DMS53 (cell line): ENCODE results near the gene CALHM2.
"Not testable (repeated sequence)": the region's sequence is repeated elsewhere in the genome, so short reads cannot be mapped to it uniquely, and the experiment has no call there.

Experiments
- DNase-seq: peaks from one replicate; lab custom pipeline; 2025; lab: John Stamatoyannopoulos, UW

CALHM2 gene, protein sequence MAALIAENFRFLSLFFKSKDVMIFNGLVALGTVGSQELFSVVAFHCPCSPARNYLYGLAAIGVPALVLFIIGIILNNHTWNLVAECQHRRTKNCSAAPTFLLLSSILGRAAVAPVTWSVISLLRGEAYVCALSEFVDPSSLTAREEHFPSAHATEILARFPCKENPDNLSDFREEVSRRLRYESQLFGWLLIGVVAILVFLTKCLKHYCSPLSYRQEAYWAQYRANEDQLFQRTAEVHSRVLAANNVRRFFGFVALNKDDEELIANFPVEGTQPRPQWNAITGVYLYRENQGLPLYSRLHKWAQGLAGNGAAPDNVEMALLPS

DNA sequence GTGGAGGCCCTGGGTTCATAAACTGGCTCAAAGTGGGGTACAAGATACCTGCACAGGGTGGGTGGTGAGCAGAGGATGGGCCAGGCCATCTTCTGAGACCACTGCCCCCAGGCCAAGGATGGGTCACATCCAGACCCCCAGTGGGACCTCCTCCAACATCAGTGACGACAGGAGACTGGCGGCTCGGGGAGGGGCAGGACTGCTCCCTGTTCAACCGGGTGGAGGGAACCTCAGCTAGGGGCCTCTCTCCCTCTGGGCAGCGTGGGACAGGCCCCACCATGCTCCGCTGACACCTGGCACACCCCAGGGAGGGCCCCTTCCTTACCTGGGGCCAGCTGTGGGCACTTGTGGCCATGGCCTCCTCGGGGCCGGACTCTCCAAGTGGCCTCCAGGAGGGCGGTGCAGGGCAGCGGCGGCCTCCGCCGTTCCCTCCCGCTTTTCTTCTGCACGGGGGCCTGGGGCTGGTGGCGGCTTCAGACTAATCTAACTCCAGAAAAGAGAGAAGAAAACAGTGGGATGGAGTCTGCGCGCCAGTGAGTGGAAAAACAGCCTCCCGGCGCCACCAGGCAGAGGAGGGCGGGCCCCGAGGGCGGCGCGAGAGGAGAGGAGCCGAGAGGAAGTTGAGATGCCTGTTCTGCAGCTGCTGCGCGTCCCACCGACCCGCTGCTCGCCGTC is at the start of gene CALHM2:
TSS of gene CALHM2 (minus strand) at position 540 of the 675 bp plus-strand sequence. CDS start 2,429 bp downstream, outside the sequence.
- peak; percentile 85 for DNase-seq

GRCh38 chr10:103501186-103501585 is 49.0 kb upstream of the CALHM2 start:
- DNase-seq, result no peak

GRCh38 chr10:103500481-103500880 is 48.3 kb upstream of the CALHM2 start:
- no peak for DNase-seq

- no peak for DNase-seq
These were observed 47.7 kb upstream of the CALHM2 start for GRCh38 chr10:103499881-103500280.

- peak; percentile 86 for DNase-seq
These were observed 46.9 kb upstream of the CALHM2 start for GRCh38 chr10:103498936-103499638.

DNA sequence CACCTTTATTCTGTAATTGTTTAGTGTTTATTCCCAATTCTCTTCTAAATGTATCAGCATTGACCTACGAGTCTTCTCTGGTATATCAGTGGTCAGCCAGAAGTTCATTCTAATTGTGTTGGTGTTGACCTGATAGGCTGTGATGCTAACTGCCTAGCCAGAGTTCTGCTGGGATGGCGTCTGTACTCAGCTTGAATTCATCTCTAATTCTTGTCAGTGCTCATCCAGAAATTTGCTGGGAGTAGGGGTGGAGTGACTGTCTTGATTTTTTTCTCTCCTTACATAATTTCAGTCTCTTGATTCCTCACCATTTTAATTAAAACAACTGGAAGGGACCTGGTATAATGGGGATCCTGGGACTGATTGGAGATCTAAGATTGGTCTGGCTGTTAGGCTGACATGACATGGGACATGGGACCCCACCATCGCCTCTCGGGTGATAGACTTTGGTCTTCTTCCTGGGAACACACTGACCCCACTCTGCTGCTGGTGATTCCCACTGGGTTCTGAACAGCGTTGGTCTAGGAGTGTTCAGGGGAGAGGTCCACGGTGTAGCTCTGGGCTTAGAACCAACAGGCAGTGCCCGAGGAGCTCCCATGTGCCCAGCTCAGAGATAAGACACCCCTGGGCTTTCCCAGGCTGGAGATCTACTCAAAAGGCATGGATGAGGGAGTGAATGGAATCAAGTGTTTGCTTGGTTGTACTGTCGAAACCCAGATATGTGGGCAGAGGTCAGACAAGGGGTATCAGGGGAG is 45.2 kb upstream of the CALHM2 start:
- no peak for DNase-seq

DNA sequence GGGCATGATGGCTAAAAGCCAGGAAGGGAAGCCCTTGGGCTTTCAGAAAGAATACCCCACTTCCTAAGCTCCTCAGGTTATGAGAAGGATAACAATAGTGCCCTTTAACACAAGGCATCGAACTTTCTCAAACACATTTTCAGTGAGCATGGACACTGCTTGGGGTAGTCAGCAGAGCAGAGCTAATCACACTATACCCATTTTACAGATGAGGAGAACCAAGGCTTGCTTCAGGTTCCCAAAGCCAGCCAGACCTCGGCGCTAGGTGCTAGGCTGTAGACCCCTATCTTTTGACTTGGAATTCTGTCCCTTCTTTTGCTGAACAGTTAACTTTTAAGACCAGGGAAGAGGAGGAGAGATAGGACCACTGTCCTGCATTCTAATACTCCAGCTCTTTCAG is 43.2 kb upstream of the CALHM2 start:
- no peak for DNase-seq

DNA sequence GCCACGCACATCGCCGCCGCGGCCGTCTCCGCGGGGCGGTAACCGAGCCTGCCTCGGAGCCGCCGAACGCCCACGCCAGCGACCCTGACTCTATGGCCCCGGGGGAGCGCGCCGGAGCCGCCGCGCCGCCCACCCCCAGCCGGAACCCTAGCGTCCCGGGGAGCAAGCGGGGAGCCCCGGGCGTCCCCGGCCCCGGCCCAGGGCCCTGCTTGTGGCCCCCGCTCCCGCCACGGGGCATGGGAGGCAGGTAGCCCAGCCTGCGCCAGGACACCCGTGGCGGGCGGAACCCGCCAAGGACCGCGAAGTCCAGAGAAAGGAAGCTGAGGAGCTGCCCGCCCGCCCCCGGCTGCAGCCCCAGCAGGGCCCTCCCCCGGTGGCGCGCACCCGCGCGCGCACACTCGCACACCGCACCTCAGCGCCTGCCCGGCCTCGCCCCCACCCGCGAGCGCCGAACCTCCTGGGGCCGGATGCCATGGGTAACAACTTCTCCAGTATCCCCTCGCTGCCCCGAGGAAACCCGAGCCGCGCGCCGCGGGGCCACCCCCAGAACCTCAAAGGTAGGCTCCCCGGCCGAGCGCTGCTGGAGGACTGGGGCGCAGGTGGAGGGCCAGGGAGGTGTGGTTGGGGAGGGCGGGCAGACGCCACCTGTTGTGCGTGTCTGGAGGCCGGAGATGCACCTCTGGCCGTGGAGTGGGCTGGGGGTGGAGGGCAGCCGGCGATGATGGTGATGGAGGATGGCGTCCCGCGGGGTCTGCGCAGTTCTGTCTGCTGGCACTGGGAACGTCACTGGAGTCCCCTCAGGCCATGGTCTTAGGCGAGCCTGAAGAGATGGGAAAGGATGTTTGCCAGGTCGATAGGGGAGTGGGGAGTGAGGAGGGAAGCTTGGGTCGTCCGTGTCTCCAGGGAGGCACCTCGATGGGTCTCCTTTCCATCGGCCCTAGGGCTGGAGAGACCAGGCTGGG is 42.0 kb upstream of the CALHM2 start:
- DNase-seq, result peak; percentile 83

DNA sequence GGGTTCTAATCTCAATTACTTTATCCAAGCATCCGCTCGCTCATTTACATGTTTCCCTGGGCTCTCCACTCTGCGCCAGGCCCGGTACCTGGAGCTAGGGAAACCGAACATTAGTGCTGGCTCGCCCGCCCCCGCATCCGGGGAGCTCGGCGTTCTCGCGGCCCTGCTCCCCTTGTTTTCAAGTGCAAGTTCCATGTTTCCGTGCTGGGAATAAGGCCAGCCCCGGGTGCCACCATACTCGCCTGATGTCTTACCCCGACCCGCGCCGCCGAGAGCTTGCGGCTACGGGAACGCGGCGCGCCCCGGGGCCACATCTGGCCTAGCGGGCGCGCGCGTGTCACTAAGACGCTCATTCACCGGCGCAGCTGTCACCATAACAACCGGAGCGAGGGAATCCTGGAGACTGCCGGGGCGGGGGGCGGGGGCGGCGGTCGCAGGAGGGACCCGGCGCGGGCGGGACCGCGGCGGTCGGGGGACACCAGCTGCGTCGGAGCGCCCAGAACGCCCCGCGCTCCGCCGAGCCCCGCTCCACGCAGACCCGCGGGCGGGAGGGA is 41.3 kb upstream of the CALHM2 start, which contains the start of gene NEURL1:
TSS of gene NEURL1 (plus strand) at position 344 of the 554 bp plus-strand sequence. CDS start 683 bp downstream, outside the sequence.
- DNase-seq, result peak; percentile 85

DNA sequence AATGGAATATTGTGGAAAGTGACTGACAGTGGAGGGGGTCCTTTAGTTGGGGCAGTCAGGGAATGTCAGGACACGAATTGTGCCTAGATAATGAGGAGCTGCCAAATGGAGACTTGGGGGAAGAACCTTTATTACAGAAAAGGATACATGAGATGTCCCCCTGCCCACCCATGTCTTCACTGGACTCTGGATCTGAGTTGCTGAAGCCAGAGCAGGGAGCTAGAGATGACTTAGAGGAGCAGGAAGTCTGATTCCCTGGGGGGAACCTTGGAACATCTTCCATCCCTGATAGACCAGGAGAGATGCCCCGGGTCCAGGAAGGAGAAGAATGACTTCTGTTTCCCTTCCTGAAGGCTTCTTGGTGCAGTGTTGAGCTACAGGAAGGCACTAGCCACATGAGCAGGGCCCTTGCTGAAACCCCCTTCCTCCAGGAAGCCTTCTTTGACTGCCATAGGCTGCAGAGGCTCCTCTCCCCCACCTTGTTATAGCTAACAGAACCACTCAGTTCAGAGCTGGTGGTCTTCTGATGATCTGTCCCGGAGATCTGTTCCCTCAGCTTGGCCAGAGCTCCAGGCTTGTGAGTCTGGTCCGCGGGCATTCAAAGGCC is 40.6 kb upstream of the CALHM2 start:
- DNase-seq, result peak; percentile 63

GRCh38 chr10:103491729-103492364 is 39.7 kb upstream of the CALHM2 start:
- DNase-seq, result peak; percentile 93

DNA sequence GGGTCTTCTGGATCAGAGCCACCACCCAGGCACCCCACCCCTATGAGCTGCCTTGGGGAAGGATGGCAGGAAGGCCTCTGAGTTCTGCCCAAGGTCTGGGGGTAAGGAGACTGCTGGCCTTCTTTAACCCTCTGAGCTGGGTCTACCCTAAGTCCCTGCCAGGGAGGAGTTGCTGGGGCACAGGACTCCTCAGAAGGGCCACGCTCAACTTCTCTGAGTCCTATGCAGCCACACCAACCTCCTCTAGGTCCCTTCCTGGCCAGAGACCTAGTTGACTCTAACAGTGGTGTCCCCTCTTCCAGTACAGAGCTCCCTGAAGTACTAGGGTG is 38.8 kb upstream of the CALHM2 start:
- peak; percentile 63 for DNase-seq

GRCh38 chr10:103487410-103487708 is 35.2 kb upstream of the CALHM2 start:
- no peak for DNase-seq

DNA sequence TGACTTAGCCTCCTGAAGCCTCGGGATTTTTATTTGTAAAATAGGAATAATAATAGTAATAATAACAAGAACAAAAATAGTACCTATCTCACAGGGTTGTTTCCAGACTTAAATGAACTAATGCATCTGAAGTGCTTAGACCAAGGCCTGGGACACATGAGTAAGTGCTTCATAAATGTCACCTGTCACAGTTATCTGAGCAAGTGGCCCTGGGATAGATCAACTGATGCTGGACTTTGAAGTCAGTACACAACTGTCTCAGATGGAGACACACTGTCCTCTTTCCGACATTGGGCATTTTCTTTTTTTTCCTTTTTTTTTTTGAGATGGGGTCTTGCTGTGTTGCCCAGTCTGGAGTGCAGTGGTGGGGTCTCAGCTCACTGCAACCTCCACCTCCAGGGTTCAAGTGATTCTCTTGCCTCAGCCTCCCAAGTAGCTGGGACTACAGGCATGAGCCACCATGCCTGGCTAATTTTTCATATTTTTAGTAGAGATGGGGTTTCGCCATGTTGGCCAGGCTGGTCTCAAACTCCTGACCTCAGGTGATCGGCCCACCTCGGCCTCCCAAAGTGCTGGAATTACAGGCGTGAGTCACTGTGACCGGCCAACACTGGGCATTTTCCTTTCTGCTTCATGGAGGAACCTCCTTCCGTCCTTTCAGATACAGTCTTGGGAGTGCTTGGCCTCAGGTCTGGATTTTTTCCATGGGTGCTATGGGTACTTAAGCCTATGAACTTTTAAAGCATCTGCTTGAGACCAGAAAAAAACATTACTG is 34.7 kb upstream of the CALHM2 start:
- DNase-seq, result not testable (repeated sequence)

GRCh38 chr10:103481974-103482531 is 29.9 kb upstream of the CALHM2 start:
- DNase-seq, result peak; percentile 84

- DNase-seq, result no peak
These were observed 28.4 kb upstream of the CALHM2 start for GRCh38 chr10:103480521-103480920.

DNA sequence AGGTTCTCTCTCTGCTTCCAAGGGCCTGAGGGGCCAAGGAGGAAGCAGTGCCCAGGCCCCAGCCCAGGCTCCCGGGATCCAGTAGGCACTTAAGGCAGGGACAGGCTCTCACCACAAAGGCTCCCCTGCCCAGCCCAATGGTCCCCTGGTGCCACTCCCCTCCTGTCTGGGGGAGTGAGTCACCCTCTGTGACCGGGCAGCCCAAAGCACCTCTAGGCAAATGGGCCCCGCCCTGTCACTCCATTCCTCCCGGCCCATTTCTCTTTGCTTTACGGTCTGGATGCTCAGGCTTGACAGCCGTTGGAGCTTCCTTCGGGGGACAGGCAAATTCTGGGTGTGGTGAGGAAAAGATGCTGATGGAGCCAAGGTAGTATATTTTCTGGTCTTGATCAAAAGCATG is 27.0 kb upstream of the CALHM2 start, which contains the start of gene CALHM3:
TSS of gene CALHM3 (minus strand) at position 106 of the 400 bp plus-strand sequence. CDS start 208 bp downstream, outside the sequence.
- DNase-seq, result peak; percentile 47

DNA sequence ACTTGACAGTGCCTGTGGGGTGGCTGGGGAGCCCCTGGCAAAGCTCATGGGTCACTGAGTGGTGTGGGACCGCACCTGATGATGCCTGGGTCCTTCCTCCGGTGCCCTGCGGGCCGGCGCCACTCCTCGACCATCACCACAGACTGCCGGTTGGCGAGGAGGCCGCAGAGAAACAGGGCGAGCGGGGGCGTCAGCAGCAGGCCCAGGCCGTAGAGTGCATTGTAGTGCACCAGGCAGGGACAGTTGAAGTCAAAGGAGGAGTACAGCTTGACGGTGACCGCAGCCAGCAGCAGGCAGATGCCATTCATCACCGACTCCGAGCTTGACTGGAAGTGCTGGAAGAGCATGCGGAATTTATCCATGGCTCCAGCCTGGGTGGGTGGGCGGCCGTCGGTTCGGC is 26.5 kb upstream of the CALHM2 start:
- DNase-seq, result no peak
